HG02588 (cell line): ENCODE measurements around the gene ALLC.
A peak's percentile ranks its signal among the peaks of the same experiment; 100 is the strongest.

Experiments used
- ATAC-seq: cut with Tn5 transposase; IDR thresholded peaks from one replicate; pipeline ENCODE4 v1.9.1; 2021; ENCODE audit warnings: mild to moderate bottlenecking, moderate library complexity; ENCODE audit not compliant: unreplicated experiment

ALLC gene

DNA sequence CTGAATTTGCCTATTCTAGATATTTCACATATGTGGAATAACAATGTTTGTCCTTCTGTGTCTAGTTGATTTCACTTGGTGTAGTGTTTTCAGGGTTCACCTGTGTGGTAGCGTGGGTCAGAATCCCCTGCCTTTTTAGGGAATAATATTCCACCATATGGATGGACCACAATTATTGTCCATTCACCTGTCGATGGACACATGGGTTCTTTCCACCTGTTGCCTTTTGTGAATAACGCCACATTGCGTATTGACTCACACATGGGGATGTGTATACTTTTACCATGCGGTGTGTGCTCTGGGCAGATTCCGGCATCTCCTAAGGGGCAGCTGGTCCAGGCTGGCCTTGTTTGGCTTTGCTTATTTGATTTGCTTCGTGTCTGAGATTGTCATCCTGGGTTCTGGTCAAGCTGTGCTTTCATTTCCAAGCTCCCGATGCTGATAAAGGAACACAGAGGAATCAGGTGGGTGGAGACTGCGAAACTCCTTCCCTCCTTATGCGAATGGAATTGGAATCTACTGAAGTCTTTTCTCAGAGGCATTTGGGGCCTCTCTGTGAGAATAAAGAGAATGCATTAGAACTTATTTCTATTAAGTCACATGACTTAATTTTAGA lies 18.9 kb upstream of the ALLC start:
- no peak for ATAC-seq

DNA sequence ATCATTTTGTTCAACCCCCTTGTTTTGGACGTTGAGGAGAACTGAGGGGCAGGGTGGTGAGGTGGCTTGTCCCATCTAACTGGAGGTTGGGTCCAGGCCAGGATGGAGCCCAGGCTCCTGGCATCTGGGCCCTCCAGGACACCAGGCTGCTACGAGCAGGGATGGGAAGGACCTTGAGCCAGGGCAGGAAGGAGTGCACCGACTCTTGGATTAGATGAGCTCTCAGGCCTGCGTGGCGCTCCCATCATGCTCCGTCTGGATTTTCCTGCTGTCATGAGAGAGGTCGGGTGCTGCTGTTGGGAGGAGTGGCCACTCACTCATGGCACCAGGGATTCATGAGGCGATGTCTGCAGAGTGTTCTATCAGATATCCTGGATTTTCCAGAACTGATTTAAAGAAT lies 18.3 kb upstream of the ALLC start:
- ATAC-seq: no peak

DNA sequence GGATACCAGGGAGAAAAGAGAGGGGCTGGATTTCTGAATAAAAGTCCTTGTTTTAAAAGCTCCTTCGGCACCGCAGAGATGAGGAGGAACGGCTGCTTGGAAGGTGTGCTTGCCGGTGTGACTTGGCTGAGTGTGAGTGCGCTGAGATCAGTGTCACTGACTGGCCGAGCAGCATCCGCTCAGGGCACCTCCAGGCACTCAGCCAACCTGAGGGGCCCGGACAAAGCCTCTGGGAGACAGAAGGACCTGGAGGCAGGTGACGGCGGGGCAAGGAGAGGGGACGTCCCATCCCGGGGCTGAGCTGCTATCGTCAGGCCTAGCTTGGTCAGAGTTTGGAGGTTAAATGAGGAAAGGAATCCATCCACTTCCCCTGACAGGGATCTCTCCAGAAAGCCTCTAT lies 16.8 kb upstream of the ALLC start:
- no peak for ATAC-seq

GRCh38 chr2:3641841-3642421 lies 16.1 kb upstream of the ALLC start:
- no peak for ATAC-seq

DNA sequence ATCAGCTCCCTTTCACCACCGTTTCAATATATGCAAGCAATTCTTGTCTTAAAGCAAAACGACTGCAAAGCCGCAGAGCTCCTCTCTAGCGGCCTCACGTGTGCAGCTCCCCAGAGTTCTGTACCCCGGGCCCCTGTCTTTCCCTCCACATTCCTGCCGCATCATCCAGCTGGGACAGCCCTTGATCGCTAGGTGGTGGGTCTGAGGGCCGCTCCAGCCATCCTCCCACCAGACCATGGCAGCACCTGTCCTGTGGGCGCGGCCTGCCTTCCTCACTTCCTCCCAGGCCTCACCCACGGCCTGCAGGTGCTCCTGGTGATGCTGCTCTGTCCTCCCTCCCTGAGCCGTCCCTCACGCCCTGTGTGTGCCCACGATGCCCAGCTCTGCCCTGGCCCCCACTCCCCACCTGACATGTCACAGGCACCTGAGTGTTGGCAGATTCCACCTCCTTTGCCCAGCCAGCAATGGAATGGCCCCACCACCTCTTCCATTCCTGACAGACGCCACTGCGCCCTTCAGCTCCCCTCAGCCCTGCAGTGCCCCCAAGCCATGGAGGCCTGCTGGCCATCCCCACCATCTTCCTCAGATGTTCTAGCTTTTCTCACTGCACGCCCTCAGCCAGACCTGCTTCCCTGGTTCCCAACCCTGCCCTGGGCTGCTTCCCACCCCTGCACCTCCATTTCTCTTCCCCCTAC lies 15.3 kb upstream of the ALLC start:
- no peak for ATAC-seq

DNA sequence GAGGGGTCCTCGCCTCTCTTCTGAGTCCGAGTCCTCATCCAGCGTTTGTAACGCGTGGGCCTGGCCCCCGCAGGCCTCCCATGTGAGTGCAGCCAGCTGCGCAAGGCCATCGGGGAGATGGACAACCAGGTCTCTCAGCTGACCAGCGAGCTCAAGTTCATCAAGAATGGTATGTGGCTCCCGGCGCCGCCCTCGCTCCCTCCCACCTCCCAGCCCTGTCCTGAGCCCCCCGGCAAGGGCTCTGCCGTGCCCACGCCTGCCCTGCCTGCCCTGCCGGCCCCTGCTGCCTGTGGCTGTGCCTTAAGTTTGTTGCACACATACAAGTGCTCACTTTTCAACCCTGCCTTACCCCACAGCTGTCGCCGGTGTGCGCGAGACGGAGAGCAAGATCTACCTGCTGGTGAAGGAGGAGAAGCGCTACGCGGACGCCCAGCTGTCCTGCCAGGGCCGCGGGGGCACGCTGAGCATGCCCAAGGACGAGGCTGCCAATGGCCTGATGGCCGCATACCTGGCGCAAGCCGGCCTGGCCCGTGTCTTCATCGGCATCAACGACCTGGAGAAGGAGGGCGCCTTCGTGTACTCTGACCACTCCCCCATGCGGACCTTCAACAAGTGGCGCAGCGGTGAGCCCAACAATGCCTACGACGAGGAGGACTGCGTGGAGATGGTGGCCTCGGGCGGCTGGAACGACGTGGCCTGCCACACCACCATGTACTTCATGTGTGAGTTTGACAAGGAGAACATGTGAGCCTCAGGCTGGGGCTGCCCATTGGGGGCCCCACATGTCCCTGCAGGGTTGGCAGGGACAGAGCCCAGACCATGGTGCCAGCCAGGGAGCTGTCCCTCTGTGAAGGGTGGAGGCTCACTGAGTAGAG lies 14.4 kb upstream of the ALLC start:
- ATAC-seq: no peak

DNA sequence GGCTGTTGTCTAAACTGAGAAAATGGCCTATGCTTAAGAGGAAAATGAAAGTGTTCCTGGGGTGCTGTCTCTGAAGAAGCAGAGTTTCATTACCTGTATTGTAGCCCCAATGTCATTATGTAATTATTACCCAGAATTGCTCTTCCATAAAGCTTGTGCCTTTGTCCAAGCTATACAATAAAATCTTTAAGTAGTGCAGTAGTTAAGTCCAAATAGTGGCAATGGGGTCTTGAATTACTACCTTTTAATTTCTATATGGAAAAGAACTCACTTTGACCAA lies 13.8 kb upstream of the ALLC start:
- peak; percentile 49 for ATAC-seq

DNA sequence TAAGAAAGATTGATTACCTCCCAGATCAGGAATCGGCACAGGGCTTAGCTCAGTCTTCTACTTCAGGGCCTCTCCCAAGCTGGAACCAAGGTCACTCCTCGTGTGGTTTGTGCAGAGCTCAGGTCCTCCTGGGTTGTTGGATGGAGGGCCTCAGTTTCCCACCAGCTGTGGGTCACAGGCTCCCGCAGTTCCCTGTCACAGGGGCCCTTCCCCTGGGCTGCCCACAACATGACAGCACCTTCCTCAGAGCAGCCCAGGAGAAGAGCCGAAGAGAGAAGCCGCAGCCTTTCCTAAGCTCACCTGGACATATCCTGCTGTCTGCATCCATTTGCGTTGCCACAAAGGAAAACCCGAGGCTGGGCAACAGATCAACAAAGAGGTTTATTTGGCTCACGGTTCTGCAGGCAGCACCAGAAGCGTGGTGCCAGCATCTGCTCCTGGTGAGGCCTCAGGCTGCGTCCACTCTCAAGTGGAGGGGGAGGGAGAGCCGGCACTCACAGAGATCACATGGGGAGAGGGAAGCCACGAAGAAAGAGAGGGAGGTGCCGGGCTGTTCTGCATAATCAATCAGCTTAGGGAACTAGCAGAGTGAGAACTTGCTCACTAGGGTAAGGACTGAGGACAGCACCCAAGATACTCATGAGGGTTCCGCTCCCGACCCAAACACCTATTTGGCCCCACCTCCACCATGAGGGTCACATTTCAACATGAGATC lies 13.0 kb upstream of the ALLC start:
- ATAC-seq: no peak

- no peak for ATAC-seq
Observed at GRCh38 chr2:3645745-3646389, 12.1 kb upstream of the ALLC start.

GRCh38 chr2:3646446-3646845 lies 11.6 kb upstream of the ALLC start:
- no peak for ATAC-seq

- no peak for ATAC-seq
Observed at GRCh38 chr2:3647246-3647645, 10.8 kb upstream of the ALLC start.

DNA sequence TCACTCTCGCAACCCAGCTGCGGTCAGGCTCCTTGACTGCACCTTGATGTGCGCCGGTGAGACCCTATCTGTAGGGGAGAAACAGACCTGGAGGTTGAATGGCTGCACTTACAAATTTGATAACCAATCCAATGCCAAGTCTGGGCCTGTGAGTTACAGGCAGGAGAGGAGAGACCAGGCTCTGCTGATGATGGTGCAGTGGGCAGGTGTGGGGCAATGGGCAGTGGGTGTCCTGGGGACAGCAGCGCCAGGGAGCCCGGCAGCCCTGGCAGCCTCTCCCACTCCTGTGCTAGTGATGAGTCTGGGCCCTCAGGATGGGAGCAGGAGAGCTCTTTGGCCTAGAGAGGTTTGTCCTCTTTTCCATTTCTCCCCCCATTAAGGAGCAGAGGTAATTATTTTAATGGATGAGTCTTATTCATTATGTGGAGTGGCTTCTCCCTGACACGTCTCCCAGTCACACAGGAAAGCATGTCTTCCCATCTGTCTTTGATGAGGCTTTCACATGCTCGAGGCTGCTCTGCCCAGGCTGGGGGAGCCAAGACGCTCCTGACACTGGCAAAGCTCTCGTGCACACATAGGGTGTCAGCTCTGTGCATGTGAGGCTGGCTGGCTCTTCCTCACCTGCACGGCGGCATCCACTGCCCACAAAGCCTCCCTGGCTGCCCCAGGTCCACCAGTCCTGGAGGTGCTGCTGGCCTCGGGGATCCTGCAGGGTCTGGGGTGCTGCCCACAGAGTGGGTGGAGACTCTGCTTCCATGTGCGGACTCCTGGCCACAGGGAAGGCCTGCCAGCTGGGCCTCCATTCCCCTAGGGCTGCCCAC lies 10.0 kb upstream of the ALLC start:
- ATAC-seq: no peak

DNA sequence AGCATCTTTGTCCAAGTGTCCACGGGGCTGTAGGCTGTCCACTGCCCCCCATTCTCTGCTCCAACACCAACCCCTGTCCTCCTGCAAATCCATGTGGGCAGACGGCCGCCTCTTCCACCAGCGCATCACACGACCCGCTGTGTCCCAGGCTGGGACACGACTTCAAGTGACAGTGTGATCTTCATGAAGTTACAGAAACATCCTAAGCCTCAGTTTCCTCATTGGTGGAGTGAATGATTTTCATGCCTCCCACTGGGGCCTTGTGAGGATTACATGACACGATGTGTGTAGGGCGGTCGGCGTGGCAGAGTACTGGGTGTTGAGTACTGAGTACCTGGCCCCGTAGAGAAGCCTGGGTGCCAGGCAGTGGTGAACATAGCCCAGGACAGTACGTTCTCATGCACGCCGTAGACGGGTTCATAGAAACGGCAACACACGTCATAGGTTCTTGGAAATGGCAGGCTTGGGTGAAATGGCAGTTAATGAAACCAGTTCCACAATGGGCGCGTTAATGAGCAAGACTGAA lies 9.3 kb upstream of the ALLC start:
- ATAC-seq: no peak

- no peak for ATAC-seq
Observed at GRCh38 chr2:3649581-3649980, 8.4 kb upstream of the ALLC start.

DNA sequence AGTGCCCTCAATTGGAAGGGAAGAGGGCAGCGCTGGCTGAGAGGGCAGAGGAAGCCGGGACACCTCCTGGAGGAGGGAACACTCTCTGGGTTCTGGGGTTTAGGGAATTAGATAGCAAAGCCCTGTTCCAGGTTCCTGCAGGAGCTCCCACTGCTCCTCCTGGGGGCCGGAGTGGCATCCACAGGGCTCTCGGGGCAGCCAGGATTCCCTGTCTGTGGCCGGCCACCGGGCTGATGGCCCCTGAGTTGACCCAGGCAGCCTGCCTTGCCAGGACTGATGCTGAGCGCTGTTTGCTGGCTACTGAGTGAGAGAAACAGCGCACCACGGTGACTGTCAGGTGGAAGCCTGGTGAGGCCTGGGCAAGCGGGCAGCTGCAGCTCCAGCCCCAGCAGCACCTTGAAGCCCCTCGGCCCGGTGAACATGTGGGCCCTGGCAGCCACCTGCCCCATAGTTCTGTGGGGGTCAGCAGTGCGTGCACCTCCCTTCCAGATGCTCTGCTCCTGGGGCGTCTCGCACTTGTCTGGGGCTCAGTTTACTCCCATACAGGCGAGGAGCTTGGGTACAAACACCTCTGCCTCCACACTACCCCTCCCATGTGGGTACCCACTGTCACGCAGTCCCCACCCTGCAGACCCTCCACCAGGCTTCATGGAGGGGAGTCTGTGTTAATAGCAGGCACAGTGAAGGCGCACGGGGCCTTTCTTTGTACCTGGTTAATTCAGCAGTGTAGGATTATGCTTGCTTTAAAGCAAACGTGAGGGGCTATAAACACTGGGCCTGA lies 7.7 kb upstream of the ALLC start:
- ATAC-seq: no peak

DNA sequence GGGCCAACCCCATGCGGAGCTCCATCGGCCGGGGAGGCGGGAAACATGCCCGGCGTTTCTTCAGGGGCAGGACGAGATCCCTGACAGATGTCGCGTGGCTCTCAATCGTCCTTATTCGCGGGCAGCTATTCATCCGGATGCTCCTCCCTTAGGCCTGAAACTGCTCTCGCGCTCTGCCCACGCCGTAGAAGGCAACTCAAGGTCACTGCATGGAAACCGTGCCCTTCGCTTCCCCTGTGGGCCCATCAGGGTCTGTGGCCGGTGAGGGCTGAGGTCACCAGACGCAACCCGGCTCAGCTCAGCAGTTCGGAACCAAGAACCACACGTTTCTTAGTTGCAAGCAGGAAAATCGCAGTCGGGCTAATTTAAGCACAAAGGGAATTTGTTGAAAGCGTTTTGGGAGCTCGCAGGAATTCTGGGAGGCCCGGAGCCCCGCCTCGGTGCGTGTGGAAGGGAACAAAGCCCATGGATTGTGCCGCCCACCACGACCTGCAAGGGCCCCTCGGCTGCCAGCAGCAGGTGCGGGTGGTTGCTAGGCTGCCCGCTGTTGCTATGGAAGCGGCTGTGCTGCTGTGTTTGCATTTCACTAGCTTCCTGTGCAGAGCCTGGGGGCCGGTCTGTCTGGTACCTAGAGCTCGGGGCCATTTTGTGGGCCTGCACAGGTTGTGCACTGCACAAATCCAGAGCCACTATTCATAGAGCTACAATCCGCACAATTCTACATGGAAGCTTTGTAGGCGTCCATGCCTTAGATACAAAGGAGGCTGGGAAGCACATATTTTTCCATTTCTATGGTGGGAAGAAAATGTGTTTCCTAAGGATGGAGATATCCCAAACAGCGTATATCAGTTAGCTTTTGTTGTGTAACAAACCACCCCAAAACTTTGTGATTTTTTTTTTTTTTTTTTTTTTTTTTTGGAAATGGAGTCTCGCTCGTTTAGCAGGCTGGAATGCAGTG lies 6.0 kb upstream of the ALLC start:
- peak; percentile 84 for ATAC-seq

GRCh38 chr2:3652896-3653625 lies 4.9 kb upstream of the ALLC start:
- ATAC-seq: no peak
